Gastrocnemius medialis (tissue), 4 donors: ENCODE results near the gene GRAP2. TPM values are rescaled to one million over a fixed set of nuclear protein-coding genes. Genes with fewer than 3 reads are reported as not detected.

Source experiments
- ATAC-seq, 2 donors: fragments of 150-250 bp; one replicate each; pipeline ENCODE4 v1.9.1; 2016
- DNase-seq, 2 donors: peaks; one replicate each; pipeline ENCODE4 v3.0.0-alpha.2; 2019
- H3K27ac ChIP-seq, 4 donors: fragments of 200-600 bp; sonication (generic); 1 replicate in 1 of 4; 2 replicates in 3 of 4; pipeline ENCODE4 v1.5.1; 2016 to 2018; ENCODE audit warnings: mild to moderate bottlenecking in 2 of 4, moderate library complexity in 1 of 4
- H3K27me3 ChIP-seq, 3 donors: fragments of 200-600 bp; sonication (generic) in 2 of 3; 1 replicate in 1 of 3; 2 replicates in 2 of 3; pipeline versions ENCODE4 v1.5.1 to v1.6.0; 2016 to 2019; ENCODE audit warnings: mild to moderate bottlenecking in 1 of 3, moderate library complexity in 1 of 3
- H3K36me3 ChIP-seq, 2 donors: fragments of 200-600 bp; sonication (generic) in 1 of 2; one replicate each; pipeline ENCODE4 v1.5.1; 2017 to 2018
- H3K4me1 ChIP-seq, 2 donors: fragments of 200-600 bp; sonication (generic) in 1 of 2; one replicate each; pipeline ENCODE4 v1.5.1; 2016 to 2017; ENCODE audit warnings: mild to moderate bottlenecking in 2 of 2
- H3K4me3 ChIP-seq, 4 donors: fragments of 200-600 bp; sonication (generic) in 3 of 4; 1 replicate in 1 of 4; 2 replicates in 3 of 4; pipeline ENCODE4 v1.5.1; 2016 to 2019; ENCODE audit warnings: mild to moderate bottlenecking in 2 of 4
- H3K9me3 ChIP-seq, 3 donors: fragments of 200-600 bp; sonication (generic) in 2 of 3; 1 replicate in 1 of 3; 2 replicates in 2 of 3; pipeline ENCODE4 v1.5.1; 2016 to 2019
- POLR2A ChIP-seq, 2 donors: fragments of 450-650 bp; IDR thresholded peaks; one replicate each; pipeline ENCODE4 v1.6.1; 2017; ENCODE audit warnings: antibody characterized with exemption in 2 of 2, mild to moderate bottlenecking in 2 of 2, moderate library complexity in 2 of 2
- in situ Hi-C, 4 donors: fragments of 200-750 bp; cut with MboI; loops; one replicate each; pipeline versions ENCODE4 v1.15.0 to v1.8.0; 2017; ENCODE audit warnings: low sequenced_read_pairs in 4 of 4
- intact Hi-C: fragments of 100-400 bp; cut with DNase I; formaldehyde crosslinking; loops from one replicate; pipeline ENCODE4 v1.15.1; 2023; ENCODE audit warnings: low total_unique reads
- total RNA-seq, 4 donors: library from RNA; depleted of rRNA; stranded (reverse); fragments of >200 nt; gene quantifications; one replicate each; pipeline versions ENCODE4 v1.1.0 to v1.2.3, GENCODE V29; 2016
- TF ChIP-seq, protein P1 (sequence below), 5 experiments: fragments of 450-650 bp in 3 of 5; fragments of 200-600 bp in 2 of 5; sonication (generic) in 2 of 5; IDR thresholded peaks in 4 of 5; conservative IDR thresholded peaks in 1 of 5; 1 replicate in 4 of 5; 2 replicates in 1 of 5; pipeline ENCODE4 v1.5.1; 2016 to 2019; ENCODE audit warnings: antibody characterized with exemption in 5 of 5, mild to moderate bottlenecking in 3 of 5, moderate library complexity in 3 of 5

The GRAP2 gene
- total RNA-seq, 4 donors from 2014 or later, result 0.07 to 0.97 TPM; not detected in 2

DNA sequence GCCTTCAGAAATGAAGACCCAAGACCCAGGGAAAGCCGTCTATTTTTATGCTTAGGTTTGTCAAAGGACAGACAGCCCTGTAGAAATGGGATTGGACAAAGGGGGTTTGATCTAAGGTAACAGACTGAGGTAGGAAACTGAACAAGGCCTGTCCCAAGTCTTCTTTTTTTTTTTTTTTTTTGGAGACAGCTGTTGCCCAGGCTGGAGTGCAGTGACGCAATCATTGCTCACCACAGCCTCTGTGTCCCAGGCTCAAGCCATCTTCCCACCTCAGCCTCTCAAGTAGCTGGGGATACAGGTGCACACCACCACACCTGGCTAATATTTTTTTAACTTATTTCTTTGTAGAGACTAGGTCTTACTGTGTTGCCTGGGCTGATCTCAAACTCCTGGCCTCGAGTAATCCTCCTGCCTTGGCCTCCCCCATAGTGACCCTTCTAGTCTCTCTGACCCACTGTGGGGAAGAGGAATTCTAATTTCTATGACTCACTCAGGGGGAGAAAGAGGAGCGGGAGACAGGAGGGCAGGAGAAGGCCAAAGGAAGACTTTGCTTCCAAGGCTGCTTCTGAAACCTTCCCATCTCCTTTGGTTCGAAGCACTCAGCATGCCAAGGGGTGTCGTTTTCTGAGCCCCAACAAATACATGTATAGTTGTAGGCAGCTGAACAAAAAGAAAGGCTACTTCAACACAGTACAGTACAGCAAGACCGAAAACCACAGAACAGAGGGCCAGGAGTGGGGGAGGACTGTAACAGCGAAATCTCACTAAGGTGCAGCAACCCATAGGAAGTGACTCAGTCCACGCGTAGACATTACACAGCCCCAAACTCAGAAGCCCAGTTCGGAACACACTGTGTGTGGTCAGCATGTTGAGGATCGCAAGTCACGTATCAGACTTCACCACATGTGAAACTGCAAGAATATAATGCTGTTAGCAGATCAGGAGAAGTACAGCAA, 60.2 kb downstream of the GRAP2 start:
- peaks cover 0 to 2% (median 0%) of the 10 kb centered on the region in 3 donors for H3K27me3 ChIP-seq
- ATAC-seq, result no peak
- in situ Hi-C loops, result no loop called here
- H3K27ac ChIP-seq, result no peak overlapping the region
- intact Hi-C loops, result no loop called here
- no peaks in the 10 kb centered on the region for H3K4me1 ChIP-seq
- H3K9me3 ChIP-seq, result no peaks in the 10 kb centered on the region
- TF ChIP-seq POLR2A (IDR thresholded peaks at IDR 0.05), result no peak
- TF ChIP-seq, protein P1, sequence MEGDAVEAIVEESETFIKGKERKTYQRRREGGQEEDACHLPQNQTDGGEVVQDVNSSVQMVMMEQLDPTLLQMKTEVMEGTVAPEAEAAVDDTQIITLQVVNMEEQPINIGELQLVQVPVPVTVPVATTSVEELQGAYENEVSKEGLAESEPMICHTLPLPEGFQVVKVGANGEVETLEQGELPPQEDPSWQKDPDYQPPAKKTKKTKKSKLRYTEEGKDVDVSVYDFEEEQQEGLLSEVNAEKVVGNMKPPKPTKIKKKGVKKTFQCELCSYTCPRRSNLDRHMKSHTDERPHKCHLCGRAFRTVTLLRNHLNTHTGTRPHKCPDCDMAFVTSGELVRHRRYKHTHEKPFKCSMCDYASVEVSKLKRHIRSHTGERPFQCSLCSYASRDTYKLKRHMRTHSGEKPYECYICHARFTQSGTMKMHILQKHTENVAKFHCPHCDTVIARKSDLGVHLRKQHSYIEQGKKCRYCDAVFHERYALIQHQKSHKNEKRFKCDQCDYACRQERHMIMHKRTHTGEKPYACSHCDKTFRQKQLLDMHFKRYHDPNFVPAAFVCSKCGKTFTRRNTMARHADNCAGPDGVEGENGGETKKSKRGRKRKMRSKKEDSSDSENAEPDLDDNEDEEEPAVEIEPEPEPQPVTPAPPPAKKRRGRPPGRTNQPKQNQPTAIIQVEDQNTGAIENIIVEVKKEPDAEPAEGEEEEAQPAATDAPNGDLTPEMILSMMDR (IDR thresholded peaks at IDR 0.05 in 4 of 5, conservative IDR thresholded peaks at IDR 0.05 in 1 of 5), result no peak
- H3K4me3 ChIP-seq, result no peak overlapping the region
- no peaks in the 10 kb centered on the region for H3K36me3 ChIP-seq
- DNase-seq, result peak in 1 of 2 donors; percentile 17

DNA sequence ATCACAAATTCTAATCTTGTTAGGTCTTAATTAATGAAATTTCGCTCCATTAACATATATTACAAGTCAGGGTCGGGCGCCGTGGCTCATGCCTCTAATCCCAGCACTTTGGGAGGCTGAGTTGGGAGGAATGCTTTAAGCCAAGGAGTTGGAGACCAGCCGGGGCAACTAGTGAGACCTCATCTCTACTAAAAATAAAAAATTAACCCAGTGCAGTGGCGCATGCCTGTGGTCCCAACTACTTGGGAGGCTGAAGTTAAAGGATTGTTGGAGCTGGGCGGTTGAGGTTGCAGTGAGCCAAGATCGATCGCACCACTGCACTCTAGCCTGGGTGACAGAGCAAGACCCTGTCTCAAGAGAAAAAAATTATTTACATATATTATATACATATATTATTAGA, 61.2 kb downstream of the GRAP2 start:
- in situ Hi-C loops (no loop called here), intact Hi-C loops (no loop called here)
- no peak overlapping the region for H3K27ac ChIP-seq
- DNase-seq (no peak), ATAC-seq (no peak)
- H3K9me3 ChIP-seq, result no peaks in the 10 kb centered on the region
- peaks cover 0 to 2% (median 0%) of the 10 kb centered on the region in 3 donors for H3K27me3 ChIP-seq
- TF ChIP-seq, protein P1 (IDR thresholded peaks at IDR 0.05 in 4 of 5, conservative IDR thresholded peaks at IDR 0.05 in 1 of 5), result no peak
- TF ChIP-seq POLR2A (IDR thresholded peaks at IDR 0.05), result no peak
- no peaks in the 10 kb centered on the region for H3K36me3 ChIP-seq
- no peak overlapping the region for H3K4me3 ChIP-seq
- no peaks in the 10 kb centered on the region for H3K4me1 ChIP-seq

DNA sequence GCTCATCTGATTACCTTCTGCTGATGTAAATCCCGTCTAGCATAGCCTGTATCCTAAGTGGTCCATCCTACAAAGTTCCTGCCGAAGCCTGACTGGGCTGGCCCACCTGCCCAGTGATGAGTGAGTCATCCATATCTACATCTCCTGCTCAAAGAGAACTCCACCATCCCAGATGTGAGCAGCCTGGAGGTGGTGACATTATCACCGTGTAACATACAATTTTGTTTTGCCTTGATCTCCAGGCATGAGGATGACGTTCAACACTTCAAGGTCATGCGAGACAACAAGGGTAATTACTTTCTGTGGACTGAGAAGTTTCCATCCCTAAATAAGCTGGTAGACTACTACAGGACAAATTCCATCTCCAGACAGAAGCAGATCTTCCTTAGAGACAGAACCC, 64.9 kb downstream of the GRAP2 start:
- DNase-seq (no peak), ATAC-seq (no peak)
- no peak overlapping the region for H3K4me3 ChIP-seq
- TF ChIP-seq, protein P1 (IDR thresholded peaks at IDR 0.05 in 4 of 5, conservative IDR thresholded peaks at IDR 0.05 in 1 of 5), result no peak
- TF ChIP-seq POLR2A (IDR thresholded peaks at IDR 0.05), result no peak
- in situ Hi-C loops, result no loop called here
- no peaks in the 10 kb centered on the region for H3K36me3 ChIP-seq
- intact Hi-C loops, result no loop called here
- peaks cover 0 to 7% of the 10 kb centered on the region in 2 donors for H3K4me1 ChIP-seq
- no peak overlapping the region for H3K27ac ChIP-seq
- peaks cover 0 to 8% (median 7%) of the 10 kb centered on the region in 3 donors for H3K27me3 ChIP-seq
- no peaks in the 10 kb centered on the region for H3K9me3 ChIP-seq

DNA sequence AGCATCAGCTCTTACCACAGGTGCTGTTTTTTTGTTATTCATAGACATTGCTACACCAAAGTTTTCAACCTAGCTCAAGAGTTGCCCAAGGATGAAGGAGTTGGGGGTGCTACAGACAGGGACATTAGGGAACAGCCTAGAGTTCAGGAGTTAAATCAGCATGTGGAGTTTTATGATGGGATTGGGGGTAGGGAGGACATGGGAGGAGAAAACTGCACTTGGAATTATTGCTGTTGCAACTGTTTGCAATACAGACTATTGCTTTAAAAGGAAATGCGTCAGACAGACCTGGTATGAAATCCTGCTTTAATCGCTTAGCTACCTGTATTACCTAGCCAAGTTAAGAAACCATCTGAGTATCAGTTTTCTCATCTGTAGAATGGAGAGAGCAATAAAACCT, 65.6 kb downstream of the GRAP2 start:
- Histone ChIP-seq H3K27me3 (peaks cover 3 to 11% (median 8%) of the 10 kb centered on the region in 3 donors), H3K4me3 (no peak overlapping the region), H3K36me3 (no peaks in the 10 kb centered on the region), H3K9me3 (no peaks in the 10 kb centered on the region), H3K27ac (no peak overlapping the region), H3K4me1 (peaks cover 0 to 7% of the 10 kb centered on the region in 2 donors)
- ATAC-seq (no peak), DNase-seq (no peak)
- intact Hi-C loops, result no loop called here
- TF ChIP-seq, protein P1 (IDR thresholded peaks at IDR 0.05 in 4 of 5, conservative IDR thresholded peaks at IDR 0.05 in 1 of 5), result no peak
- TF ChIP-seq POLR2A (IDR thresholded peaks at IDR 0.05), result no peak
- in situ Hi-C loops, result no loop called here
